Glomerular endothelial cell (primary cell): ENCODE data around the gene GPR171. TPM values are rescaled to one million over a fixed set of nuclear protein-coding genes. Genes with fewer than 3 reads are reported as not detected.

ENCODE experiments used
- DNase-seq: peaks from one replicate; pipeline ENCODE4 v3.0.0-alpha.2; 2011; ENCODE audit warnings: low read depth, low spot score; ENCODE audit errors: extremely low read depth
- total RNA-seq: library from RNA; depleted of rRNA; stranded (reverse); fragments of >200 nt; gene quantifications from 2 replicates; pipeline ENCODE4 v1.2.3, GENCODE V29; 2015

Gene GPR171
- total RNA-seq, 1 donor from 2014 or later: not detected

DNA sequence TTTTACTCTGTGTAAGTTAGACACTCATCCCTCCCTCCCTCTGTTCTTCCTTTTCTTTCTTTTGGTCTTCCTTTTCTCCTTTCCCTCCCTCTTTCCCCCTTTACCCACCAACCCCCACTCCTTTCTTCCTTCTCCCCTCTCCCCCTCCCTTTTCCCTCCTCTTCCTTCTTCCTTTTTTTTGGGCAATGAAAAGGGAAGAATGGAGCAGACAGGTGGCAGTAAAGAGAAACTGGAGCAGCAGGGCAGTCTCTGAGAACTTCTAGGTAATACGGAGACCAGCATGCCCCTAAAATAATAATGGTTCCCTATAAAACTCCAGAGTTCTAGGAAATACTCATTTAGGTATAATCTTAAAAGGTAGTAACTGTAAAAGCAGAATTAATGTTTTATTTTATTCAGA is 11.4 kb upstream of the GPR171 start:
- DNase-seq: no peak

DNA sequence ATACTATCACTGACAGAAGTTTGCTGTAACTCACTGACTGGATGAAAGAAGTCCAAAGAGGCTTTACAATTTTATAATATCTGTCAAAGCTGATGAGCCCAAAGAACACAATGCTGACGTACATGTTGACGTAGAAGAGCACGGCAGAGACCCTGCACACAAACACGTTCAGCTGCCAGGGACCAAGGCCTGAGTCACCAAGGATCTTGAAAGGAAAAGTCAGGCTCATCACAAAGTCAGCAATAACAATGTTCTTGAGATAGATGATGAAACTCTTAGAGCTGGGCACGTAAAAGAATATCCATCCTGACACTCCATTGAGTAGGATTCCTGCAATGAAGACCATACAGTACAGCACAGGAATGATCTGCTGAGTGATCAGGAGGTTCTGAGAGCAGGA is 10.9 kb upstream of the GPR171 start:
- DNase-seq: no peak

DNA sequence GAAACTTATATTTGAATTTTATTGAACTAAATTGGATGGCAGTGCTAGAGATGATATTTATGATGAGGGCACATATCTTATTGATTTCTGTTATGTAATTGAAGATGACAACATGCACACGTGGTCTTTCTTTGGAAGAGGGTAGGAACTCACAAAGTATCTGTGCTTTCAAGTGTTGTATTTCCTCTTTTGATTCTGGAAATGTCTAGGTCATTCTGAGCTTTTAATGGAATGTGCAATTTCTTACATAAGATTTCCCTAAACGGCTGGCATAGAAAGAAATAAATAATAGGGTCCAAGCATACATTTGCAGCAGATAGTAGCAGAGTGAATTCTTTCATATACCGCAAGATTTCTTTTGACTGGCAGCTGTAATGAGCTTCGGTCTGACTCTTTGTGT is 10.1 kb upstream of the GPR171 start:
- DNase-seq: no peak

DNA sequence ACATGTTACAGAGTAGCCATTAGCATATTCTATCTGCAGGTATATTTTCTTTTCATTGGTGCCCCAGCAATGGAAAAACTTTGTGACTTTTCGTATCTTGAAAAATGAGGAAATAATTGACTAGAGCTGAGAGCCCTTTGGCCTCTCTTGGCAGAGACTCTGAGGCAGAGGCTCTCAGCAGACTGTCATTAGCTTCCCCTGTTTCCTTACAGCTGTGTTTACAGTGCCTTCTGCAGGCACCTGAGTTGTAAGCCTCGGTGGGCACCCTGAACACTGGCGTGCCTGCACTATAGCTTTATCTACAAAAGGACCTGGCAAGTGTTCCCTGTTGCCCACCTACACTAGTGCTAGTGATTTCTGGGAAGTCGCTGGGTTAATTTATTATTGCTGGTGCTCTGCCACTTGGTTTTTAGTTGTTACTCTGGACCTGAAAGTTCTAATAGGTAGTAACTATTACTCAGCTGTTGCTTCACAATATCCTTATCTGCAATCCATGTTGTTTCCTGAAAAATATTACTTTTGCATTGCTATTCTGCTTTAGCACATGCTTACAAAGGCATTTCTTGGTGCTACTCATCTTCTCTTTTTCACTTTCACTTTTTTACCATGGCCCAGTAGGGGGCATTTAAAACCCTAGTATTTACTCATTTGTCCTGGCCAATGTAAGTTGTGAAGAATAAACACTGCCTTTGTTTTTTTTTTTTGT is 7.8 kb upstream of the GPR171 start:
- DNase-seq: no peak

DNA sequence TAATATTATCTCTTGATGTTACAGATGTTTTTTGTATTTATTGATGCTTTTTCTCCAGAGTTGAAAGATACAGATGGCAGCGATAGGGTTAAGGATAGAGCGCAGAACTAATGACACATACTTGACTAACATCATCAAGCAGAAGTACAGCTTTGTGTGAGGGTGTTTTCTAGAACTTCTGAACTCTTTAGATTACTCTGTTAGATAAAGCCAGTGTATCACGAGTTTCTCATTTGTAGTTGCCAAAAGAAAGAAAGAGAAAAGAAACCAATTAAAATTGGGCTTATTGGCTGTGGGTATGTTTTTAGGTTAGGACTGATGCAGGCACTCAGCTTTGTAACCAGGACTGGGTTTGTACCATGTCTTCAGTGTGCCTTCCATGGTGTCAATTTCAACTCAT is 6.6 kb upstream of the GPR171 start:
- DNase-seq: no peak

DNA sequence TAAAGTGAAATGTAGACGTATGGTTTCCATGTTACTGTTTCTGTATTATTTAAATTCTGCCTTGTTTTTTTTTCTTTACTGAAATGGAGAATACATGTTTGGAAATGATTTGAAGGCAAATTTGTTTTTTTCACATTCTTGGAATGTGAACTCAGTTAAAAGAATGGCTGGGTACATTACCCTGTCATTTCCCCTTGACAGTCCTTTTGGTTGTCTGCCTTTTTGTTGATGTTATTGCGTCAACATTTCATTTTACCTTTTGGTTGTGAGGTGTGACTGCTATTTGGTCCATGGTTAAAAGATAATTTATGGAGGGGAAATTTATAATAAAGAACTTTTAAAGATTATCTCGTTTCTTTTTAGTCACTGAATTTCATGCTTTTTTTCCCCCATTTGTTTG is 3.2 kb upstream of the GPR171 start:
- no peak for DNase-seq

DNA sequence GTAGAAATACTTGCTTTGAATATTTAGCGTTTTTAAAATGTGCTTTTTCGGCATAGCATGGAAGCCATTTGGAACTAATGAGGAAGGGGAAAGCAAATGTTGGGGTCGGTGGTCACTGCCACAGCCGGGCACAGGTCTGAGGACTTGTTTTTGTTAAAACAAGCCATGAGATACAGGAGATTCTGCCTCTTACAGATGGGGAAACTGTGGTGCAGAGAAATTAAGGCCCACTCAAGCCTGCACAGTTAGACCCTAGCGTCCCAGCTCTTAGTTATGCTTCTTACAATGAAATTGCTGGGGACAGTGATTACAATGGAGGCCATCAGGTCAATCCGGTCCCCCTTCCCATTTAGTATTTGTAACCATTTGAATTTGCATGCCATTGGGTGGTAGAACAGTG is 2.5 kb upstream of the GPR171 start:
- no peak for DNase-seq

DNA sequence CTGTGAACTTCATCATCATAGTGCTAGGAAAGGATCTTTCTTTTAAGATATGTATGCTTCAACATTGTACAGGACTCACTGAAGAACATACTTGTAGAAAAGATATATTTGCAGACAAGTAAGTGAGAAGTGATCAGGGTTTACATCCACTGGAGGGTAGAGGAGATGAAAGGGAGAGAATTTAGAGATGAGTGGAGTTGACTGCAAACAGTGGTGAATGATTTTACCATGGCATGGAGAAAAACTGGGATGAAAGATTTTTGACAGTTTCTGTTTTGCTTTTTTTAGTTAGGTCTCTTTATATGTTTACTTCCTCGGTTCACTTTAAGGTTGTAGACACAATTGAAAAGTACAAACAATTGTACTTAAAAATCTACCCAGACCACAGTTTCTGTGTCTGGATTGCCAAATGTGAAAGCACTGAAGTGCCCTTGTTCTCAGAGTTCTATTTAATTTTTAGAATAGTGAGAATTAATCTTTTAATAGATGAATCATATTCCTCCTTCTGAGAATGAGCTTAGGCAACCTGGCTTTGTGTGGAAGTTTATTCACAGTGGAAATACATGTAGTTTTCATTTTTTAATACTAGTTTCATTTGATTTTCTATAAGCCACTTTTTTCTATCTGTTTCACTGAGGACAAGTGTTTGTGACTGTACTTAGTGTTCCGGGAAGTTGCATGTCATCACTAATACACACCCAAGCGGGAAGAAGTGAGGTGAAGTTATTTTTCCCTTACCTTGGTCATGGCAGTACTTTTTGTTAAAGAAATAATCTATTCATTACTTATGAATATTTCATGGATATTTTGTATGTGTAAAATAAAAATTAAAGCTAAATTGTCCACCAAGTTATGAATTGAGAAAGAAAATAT is 1.8 kb upstream of the GPR171 start:
- no peak for DNase-seq

DNA sequence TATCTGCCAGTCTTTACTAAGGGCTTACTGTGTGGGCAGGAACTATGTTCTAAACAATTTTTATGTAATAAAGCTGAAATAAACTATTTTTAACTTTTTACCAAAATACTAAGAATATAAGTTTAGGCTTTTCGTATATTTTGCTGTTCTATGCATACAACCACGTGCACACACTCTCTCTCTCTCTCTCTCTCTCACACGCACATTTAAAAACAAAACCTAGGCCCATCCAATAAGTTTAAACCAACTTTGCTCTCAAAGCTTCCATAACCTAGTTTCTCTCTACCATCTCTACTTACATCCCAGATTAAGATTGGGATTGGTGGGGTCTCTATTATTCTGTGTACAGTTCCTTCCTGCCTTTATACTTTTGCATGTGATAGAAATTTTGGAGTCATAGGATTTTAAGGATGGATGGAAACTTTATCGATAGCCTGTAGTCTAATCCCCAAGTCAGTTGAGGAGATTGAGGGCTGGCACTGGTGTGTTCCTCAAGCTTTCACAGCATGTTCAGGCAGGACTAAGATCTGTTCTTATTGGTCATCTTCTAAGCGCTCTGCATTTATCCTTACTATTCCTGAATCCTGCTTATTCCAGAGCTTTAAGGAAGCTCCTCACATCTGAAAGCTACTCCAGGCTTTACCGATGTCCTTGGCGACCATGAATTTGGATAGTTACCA is 1.8 kb downstream of the GPR171 start:
- DNase-seq: no peak

DNA sequence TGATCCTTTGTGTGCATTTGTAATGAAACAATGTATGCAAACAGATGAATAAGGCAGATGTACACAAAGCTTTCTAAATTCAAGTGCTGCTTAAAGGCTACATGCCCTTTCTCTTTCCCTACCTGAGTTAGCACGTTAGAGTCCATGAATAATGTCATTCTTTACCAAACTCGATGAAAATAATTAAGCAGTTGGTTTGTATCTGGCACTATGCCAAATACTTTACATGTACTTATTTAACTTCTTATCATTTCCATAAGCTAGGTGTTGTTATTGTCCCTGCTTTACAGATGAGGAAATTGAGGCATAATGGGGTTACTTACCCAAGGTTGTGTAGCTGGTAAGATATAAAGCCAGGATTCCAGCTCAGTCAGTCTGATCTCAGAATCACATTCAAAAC is 2.4 kb downstream of the GPR171 start:
- DNase-seq: no peak

DNA sequence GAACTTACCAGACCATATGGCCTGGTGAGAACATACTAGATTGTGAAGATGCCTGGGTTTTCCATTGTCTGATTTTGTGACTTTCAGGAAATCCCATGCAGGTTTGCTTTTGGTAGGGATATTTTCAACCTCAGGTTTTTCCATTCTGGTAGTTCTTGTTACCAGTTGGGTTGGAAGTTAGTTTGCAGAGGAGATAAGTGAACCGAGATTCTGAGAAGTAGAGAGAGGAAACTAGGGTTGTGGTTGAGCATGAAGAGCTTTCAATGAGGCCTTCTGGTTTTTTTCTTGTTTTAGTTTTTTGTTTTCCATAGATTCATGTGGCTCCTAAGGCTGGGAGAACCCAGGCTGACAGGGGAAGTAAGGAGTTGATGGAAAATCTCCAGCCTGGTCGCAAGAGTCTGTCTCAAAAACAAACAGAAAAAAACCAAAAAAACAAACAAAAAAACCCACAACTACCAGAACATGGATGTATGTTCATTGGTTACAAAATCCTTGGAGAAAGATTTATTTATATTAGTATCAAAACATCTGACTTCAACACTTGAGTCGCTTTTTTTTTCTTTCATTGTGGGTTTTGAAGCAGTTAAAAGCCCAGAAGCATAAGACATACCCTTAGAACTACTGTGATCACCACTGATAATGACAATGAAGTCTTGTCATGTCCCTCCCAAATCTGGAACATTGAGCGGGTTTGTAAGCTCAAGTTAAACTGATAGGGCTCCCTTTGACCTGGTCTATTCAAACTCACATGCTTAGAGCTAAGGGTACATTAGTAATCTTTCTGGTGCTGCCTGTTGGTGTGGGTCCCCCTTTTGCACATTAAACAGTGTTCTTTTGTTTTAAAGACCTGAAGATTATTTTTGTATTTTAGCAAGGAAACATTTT is 3.2 kb downstream of the GPR171 start:
- no peak for DNase-seq

DNA sequence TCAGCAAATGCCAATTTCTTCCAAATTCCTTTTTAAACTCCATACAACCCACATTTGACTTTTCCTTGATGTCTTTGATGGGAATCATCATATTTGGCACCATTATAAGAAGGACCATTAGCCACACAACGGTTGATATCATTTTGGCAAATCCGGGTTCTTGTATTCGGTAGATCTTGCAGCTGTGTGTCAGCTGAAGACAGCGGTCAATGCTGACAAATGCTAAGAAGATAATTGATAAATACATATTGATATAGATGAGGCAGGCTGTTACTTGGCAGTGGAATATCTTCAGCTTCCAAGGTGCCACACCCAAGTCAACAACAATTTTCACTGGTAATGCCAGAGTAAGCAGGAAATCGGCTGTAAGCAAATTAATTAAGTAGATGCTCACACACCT is 4.2 kb downstream of the GPR171 start:
- no peak for DNase-seq

DNA sequence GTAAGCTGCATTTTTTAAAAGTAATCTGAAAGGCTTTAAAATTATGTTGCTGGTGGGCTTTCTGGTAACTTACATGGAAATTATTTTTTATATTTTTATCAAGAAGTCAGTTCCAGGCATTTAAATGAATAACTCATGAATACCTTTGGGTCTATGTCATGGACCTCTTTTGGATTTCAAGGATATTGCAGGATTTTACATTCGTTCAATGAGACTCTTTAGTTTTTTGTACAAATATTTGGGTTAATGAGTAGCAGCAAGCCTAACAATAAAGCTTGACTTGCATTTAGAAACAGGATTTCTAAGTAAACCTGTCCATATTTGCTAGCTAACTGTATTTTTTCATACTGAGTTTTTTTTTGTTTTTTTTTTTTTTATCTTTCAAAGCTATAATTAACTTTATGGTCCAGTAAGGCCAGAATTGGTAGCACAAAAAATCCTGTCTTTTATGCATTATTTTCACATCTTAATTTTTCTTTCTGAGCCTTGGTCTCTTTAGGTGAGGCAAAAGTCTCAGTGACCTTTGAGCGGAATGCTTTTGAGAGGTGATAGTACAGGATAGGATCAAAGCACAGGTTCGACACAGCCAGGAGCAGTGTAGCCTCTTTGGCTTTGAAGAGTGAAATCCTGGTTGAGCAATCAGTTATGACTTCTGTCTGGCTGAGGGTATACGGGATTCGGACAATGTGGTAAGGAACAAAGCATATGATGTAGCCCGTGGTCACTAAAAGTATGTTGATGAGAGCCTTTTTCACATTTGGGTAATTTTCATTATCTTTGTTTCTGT is 4.8 kb downstream of the GPR171 start:
- no peak for DNase-seq

DNA sequence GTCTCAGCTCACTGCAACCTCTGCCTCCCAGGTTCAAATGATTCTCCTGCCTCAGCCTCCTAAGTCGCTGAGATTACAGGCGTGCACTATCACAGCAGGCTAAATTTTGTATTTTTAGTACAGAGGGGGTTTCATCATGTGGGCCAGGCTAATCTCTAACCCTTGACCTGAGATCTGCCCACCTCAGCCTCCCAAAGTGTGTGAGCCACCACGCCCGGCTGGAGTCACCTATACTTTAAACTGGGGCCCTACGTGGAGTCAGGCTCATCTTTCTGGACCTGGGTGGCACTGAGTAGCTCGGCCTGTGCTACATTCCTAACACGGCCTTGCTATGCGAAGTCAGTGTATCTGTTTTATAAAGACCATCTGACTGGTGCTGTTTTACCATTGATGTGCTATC is 5.8 kb downstream of the GPR171 start:
- DNase-seq: no peak

DNA sequence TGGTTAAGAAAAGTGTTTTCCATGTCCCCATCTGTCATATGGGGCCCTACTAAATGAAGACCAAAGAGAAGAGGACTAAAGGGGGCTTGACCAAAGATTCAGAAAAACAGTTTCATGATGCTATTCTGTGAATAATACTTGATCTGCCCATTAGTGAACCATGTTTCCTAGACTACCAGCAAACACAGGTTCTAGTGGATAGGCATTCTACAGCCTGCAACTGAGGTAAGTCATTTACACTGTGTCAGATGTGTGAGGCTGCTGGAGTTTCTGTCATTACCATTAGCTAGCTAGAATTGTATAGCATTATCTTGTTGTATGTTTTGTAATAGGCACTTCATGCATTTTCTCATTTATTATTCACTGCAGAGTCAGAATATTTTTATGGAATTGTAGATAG is 6.6 kb downstream of the GPR171 start:
- DNase-seq: no peak

DNA sequence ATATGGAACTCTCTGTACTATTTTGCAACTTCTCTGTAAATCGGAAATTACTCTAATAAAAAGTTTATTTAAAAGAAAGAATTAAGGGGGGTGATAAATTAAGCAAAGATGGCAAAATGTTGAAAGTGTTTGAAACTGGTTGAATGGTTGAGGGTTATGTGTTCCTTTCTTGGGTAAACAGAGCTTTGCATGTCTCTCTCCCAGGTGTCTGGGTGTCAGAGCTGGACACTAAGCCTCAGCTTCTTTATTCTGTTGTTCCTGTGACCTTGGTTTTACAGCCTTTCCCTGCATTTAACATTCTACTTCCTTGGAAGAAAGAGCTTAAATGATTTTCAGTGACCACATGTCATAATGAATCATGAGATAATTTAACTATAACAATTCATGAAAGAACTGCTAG is 7.2 kb downstream of the GPR171 start:
- DNase-seq: no peak

DNA sequence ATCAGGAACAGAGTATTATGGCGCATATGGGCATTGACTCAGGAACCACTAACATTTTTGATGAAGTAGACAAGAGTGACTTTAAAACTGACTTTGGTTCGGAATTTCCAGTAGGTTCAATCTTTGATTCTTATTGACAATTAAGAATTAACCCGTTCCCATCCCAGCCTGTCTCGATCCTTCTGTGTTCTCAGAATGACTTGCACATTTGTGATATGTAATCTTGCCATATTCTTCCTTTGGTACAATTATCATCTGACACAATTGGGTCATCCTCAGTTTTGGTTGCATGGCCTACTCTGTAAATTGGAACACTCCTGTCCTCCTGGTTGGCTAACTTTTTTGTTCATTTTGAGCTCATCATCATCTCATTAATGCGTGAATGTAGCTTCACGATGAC is 10.5 kb downstream of the GPR171 start:
- no peak for DNase-seq

DNA sequence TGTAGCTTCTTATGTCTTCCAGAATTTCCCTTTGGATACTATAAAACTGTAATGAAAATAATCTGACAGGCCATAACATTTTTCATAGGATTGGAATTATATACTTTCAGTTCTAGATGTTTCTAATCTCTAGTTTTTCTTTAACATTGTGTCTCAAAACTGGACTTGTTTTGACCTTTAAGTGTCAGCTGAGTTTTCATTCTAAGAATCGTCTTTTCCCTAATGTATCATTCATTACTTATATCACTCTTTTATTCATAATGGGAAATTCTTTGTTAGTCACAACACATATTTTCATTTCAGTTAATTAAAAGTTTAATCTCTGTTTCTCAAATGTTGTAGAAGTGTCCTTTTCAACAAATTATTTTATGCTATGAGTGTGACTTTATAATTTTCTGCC is 11.9 kb downstream of the GPR171 start:
- DNase-seq: no peak

DNA sequence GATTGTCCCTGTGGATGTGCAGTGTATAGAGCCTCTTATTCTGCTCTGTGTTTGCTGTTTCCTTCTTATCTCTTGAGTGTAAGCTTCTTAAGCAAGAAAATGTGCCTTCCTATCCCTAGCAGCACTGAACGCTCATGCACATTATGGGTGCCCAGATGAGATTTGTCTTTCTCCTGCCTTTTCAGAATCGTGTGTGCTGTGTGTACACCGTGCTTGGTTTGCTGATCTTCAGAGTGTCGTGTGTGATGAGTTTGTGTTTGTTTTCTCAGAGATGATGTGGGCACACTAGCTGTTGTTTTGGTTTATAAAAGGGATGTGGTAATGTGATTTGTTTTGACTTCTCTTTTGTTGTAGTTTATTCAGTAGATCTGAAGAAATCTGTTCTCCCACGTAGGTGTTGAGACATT is 19.7 kb downstream of the GPR171 start:
- DNase-seq: no peak
